ENCODE data around the gene FICD. TPM values are rescaled to one million over a fixed set of nuclear protein-coding genes. Genes with fewer than 3 reads are reported as not detected.

FICD gene
- polyA plus RNA-seq, 1 donor from 2014 or later: 1.5 TPM

GRCh38 chr12:108530161-108530560, 15.1 kb downstream of the FICD start:
- no peak overlapping the region for H3K4me3 ChIP-seq (ENCODE audit: low read length)
- TF ChIP-seq POLR2AphosphoS5 (IDR thresholded peaks at IDR 0.05): no peak
- TF ChIP-seq TAF1 (IDR thresholded peaks at IDR 0.05; ENCODE audit: low read depth): no peak
- no peak for TF ChIP-seq EP300 (conservative IDR thresholded peaks at IDR 0.05; ENCODE audit: poor library complexity, severe bottlenecking)
- no peak for TF ChIP-seq RAD21 (conservative IDR thresholded peaks at IDR 0.05)
- TF ChIP-seq, protein P1, sequence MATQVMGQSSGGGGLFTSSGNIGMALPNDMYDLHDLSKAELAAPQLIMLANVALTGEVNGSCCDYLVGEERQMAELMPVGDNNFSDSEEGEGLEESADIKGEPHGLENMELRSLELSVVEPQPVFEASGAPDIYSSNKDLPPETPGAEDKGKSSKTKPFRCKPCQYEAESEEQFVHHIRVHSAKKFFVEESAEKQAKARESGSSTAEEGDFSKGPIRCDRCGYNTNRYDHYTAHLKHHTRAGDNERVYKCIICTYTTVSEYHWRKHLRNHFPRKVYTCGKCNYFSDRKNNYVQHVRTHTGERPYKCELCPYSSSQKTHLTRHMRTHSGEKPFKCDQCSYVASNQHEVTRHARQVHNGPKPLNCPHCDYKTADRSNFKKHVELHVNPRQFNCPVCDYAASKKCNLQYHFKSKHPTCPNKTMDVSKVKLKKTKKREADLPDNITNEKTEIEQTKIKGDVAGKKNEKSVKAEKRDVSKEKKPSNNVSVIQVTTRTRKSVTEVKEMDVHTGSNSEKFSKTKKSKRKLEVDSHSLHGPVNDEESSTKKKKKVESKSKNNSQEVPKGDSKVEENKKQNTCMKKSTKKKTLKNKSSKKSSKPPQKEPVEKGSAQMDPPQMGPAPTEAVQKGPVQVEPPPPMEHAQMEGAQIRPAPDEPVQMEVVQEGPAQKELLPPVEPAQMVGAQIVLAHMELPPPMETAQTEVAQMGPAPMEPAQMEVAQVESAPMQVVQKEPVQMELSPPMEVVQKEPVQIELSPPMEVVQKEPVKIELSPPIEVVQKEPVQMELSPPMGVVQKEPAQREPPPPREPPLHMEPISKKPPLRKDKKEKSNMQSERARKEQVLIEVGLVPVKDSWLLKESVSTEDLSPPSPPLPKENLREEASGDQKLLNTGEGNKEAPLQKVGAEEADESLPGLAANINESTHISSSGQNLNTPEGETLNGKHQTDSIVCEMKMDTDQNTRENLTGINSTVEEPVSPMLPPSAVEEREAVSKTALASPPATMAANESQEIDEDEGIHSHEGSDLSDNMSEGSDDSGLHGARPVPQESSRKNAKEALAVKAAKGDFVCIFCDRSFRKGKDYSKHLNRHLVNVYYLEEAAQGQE (IDR thresholded peaks at IDR 0.05; ENCODE audit: borderline replicate concordance): no peak
- no peaks in the 10 kb centered on the region for H3K27me3 ChIP-seq (ENCODE audit: insufficient read depth, low read depth, low read length)
- no peaks in the 10 kb centered on the region for H4K20me1 ChIP-seq (ENCODE audit: insufficient read depth)
- no peaks in the 10 kb centered on the region for H3K9me3 ChIP-seq (ENCODE audit: low read length)
- H3K79me2 ChIP-seq (replicated peaks; ENCODE audit: insufficient read depth, low read length): no peaks in the 10 kb centered on the region
- peaks cover 1% of the 10 kb centered on the region for H3K36me3 ChIP-seq (ENCODE audit: insufficient read depth, low read length)
- H3K9me2 ChIP-seq (ENCODE audit: insufficient read depth, low read length): no peaks in the 10 kb centered on the region
- H3K27ac ChIP-seq (ENCODE audit: low read length): no peak overlapping the region
- no peaks in the 10 kb centered on the region for H3F3A ChIP-seq (ENCODE audit: insufficient read depth, low read length, poor library complexity, severe bottlenecking)
- H3K9ac ChIP-seq (ENCODE audit: low read length): no peak overlapping the region
- no peak overlapping the region for H2AFZ ChIP-seq (ENCODE audit: low read depth, low read length)
- no peak overlapping the region for H3K4me2 ChIP-seq (ENCODE audit: low read length)

DNA sequence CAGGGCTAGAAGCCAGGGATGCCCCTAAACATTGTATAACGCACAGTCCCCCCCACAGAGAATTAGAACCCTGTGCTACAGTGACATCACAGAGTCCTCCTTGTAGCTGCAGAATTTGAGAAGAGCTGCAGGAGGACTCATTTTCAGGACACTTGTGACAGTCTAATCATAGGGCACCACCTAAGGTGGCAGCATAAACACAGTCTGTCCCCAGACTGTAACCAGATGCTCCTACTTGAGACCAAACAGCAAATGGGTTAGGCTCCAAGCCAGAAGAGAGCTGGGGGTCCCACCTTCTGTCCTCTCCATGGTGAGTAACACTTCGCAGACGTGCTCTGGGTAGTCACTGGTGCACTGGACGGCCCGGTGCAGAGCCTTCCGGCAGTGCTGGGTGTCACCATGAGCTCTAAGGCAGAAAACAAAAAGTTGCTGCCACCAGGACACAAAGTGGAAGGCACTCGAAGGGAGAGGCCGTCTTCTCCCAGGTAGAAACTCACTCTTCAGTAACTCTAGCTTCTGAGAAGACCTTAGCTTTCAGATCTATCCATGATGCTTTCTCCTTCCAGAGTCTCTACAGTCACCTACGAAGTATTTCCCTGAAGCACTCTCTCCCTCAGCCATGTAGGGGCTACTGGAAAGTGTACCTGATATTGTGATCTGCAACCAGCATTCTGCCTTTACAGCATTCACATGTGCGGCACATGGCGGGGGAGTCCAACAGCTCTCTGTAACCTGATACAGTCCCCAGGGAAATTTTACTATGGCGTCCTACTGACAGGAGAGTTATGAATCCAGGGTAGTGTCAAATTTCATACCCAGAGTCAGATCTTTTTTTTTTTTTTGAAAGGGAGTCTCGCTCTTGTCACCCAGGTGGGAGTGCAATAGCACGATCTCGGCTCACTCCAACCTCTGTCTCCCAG, 17.1 kb downstream of the FICD start:
- no peak overlapping the region for H3K4me3 ChIP-seq (ENCODE audit: low read length)
- H3K4me2 ChIP-seq (ENCODE audit: low read length): no peak overlapping the region
- H3K9me2 ChIP-seq (ENCODE audit: insufficient read depth, low read length): no peaks in the 10 kb centered on the region
- no peaks in the 10 kb centered on the region for H3K27me3 ChIP-seq (ENCODE audit: insufficient read depth, low read depth, low read length)
- H4K20me1 ChIP-seq (ENCODE audit: insufficient read depth): no peaks in the 10 kb centered on the region
- no peaks in the 10 kb centered on the region for H3K79me2 ChIP-seq (replicated peaks; ENCODE audit: insufficient read depth, low read length)
- no peaks in the 10 kb centered on the region for H3F3A ChIP-seq (ENCODE audit: insufficient read depth, low read length, poor library complexity, severe bottlenecking)
- H3K9ac ChIP-seq (ENCODE audit: low read length): no peak overlapping the region
- no peak overlapping the region for H3K27ac ChIP-seq (ENCODE audit: low read length)
- no peak overlapping the region for H2AFZ ChIP-seq (ENCODE audit: low read depth, low read length)
- TF ChIP-seq SMC3 (conservative IDR thresholded peaks at IDR 0.05; ENCODE audit: poor library complexity): no peak
- no peaks in the 10 kb centered on the region for H3K9me3 ChIP-seq (ENCODE audit: low read length)
- H3K36me3 ChIP-seq (ENCODE audit: insufficient read depth, low read length): peaks cover 11% of the 10 kb centered on the region

- Histone ChIP-seq H3K79me2 (replicated peaks; ENCODE audit: insufficient read depth, low read length) (peaks cover 5% of the 10 kb centered on the region), H3F3A (ENCODE audit: insufficient read depth, low read length, poor library complexity, severe bottlenecking) (no peaks in the 10 kb centered on the region), H4K20me1 (ENCODE audit: insufficient read depth) (peaks cover 3% of the 10 kb centered on the region), H3K27ac (ENCODE audit: low read length) (no peak overlapping the region), H3K9ac (ENCODE audit: low read length) (no peak overlapping the region), H3K9me2 (ENCODE audit: insufficient read depth, low read length) (no peaks in the 10 kb centered on the region), H3K27me3 (ENCODE audit: insufficient read depth, low read depth, low read length) (no peaks in the 10 kb centered on the region), H2AFZ (ENCODE audit: low read depth, low read length) (no peak overlapping the region), H3K4me2 (ENCODE audit: low read length) (no peak overlapping the region), H3K36me3 (ENCODE audit: insufficient read depth, low read length) (peaks cover 11% of the 10 kb centered on the region), H3K9me3 (ENCODE audit: low read length) (no peaks in the 10 kb centered on the region), H3K4me3 (ENCODE audit: low read length) (no peak overlapping the region)
- TF ChIP-seq EP300 (conservative IDR thresholded peaks at IDR 0.05; ENCODE audit: poor library complexity, severe bottlenecking) (no peak), POLR2AphosphoS5 (IDR thresholded peaks at IDR 0.05) (no peak), TAF1 (IDR thresholded peaks at IDR 0.05; ENCODE audit: low read depth) (no peak), RAD21 (conservative IDR thresholded peaks at IDR 0.05) (no peak), CTCF (IDR thresholded peaks at IDR 0.05; ENCODE audit: poor library complexity, severe bottlenecking) (no peak), MXI1 (conservative IDR thresholded peaks at IDR 0.05; ENCODE audit: poor library complexity, severe bottlenecking) (no peak), SMC3 (conservative IDR thresholded peaks at IDR 0.05; ENCODE audit: poor library complexity) (no peak), EZH2 (IDR thresholded peaks at IDR 0.05; ENCODE audit: borderline replicate concordance, insufficient read depth, low read length, poor library complexity, severe bottlenecking) (no peak)
- TF ChIP-seq, protein P1 (IDR thresholded peaks at IDR 0.05; ENCODE audit: borderline replicate concordance): no peak
Measured at GRCh38 chr12:108538146-108538545, 23.1 kb downstream of the FICD start.

All from neural cell (in vitro differentiated cells).